ENCODE results near the gene RREB1.
"Not testable (repeated sequence)": the region's sequence is repeated elsewhere in the genome, so short reads cannot be mapped to it uniquely, and the experiment has no call there.

Gene RREB1

DNA sequence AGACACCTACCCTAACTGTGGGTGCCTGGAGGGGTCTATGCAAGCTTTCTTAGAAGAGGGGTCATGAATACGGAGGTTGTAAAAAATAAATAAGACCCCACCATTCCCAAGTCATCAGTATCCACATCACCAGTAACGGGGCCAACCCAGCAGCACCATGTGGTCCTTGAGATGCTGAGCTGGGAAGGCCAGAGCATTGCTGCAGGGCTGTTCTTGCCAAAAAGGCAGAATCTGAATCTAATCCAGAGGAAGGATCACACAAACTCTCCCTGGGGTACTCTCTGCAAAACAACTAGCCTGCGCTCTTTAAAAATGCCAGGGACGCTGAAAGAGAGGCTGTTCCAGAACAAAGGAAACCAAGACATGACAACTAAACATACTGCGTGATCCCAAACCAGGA is 162.1 kb downstream of the RREB1 start:
- DNase-seq (ENCODE audit: low spot score) = peak; percentile 6
- no peak for TF ChIP-seq CTCF (IDR thresholded peaks at IDR 0.05; ENCODE audit: borderline replicate concordance, control extremely low read depth, extremely low read depth, insufficient read depth, missing control alignments)
- in situ Hi-C loops (cut with MboI; ENCODE audit: low sequenced_read_pairs, unreplicated experiment) = loop anchor here (10.0 kb wide), 1 partner anchor 345 kb away; no protein-coding TSS in a partner anchor

- in situ Hi-C loops (cut with MboI; ENCODE audit: low sequenced_read_pairs, unreplicated experiment) = loop anchor here (10.0 kb wide), 1 partner anchor 344 kb away; no protein-coding TSS in a partner anchor
- no peak for TF ChIP-seq CTCF (IDR thresholded peaks at IDR 0.05; ENCODE audit: borderline replicate concordance, control extremely low read depth, extremely low read depth, insufficient read depth, missing control alignments)
- no peak for DNase-seq (ENCODE audit: low spot score)
Observed at GRCh38 chr6:7270320-7271204, 162.8 kb downstream of the RREB1 start.

DNA sequence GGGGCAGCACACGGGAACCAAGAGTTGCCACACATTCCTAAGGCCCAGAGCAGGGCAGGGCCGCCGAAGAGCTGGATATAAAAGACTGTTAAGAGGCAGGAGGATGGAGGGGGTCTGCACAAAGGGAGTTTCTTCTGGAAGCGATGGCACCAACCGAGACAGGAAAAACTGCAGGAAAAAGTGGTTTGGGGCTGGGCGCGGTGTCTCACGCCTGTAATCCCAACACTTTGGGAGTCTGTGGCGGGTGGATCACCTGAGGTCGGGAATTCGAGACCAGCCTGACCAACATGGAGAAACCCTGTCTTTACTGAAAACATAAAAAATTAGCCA is 163.4 kb downstream of the RREB1 start:
- in situ Hi-C loops (cut with MboI; ENCODE audit: low sequenced_read_pairs, unreplicated experiment) = loop anchor here (10.0 kb wide), 1 partner anchor 344 kb away; no protein-coding TSS in a partner anchor
- DNase-seq (ENCODE audit: low spot score) = no peak
- no peak for TF ChIP-seq CTCF (IDR thresholded peaks at IDR 0.05; ENCODE audit: borderline replicate concordance, control extremely low read depth, extremely low read depth, insufficient read depth, missing control alignments)

- no peak for TF ChIP-seq CTCF (IDR thresholded peaks at IDR 0.05; ENCODE audit: borderline replicate concordance, control extremely low read depth, extremely low read depth, insufficient read depth, missing control alignments)
- in situ Hi-C loops (cut with MboI; ENCODE audit: low sequenced_read_pairs, unreplicated experiment) = loop anchor here (10.0 kb wide), 1 partner anchor 341 kb away; no protein-coding TSS in a partner anchor
- DNase-seq (ENCODE audit: low spot score) = no peak
Observed at GRCh38 chr6:7273709-7274108, 165.9 kb downstream of the RREB1 start.

DNA sequence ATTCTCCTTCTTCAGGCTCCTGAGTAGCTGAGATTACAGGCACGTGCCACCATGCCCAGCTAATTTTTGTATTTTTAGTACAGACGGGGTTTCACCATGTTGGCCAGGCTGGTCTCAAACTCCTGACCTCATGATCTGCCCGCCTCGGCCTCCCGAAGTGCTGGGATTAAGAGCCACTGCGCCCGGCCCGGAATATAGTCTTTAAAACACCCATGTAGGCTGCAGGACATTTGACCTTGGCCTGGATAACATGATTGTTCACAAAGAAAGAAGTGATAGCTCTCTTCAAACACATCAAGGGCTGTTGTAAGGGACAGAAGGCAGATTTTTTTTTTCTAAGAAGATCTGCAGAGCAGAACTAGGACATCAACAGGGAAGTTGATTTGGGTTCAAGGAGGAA is 166.8 kb downstream of the RREB1 start:
- not testable (repeated sequence) for DNase-seq (ENCODE audit: low spot score)
- in situ Hi-C loops (cut with MboI; ENCODE audit: low sequenced_read_pairs, unreplicated experiment) = loop anchor here (10.0 kb wide), 1 partner anchor 340 kb away; no protein-coding TSS in a partner anchor

- TF ChIP-seq CTCF (IDR thresholded peaks at IDR 0.05; ENCODE audit: borderline replicate concordance, control extremely low read depth, extremely low read depth, insufficient read depth, missing control alignments) = no peak
- DNase-seq (ENCODE audit: low spot score) = no peak
- in situ Hi-C loops (cut with MboI; ENCODE audit: low sequenced_read_pairs, unreplicated experiment) = loop anchor here (10.0 kb wide), 1 partner anchor 339 kb away; no protein-coding TSS in a partner anchor
Observed at GRCh38 chr6:7276199-7276524, 168.4 kb downstream of the RREB1 start.

Data from GM13976 (cell line).